Anterior cingulate cortex (tissue), 58 donors: ENCODE measurements around the gene MORN5.

Experiments used
- DNase-seq, 58 donors: peaks; one replicate each; lab custom pipeline; 2025; lab: John Stamatoyannopoulos, UW

MORN5 gene

DNA sequence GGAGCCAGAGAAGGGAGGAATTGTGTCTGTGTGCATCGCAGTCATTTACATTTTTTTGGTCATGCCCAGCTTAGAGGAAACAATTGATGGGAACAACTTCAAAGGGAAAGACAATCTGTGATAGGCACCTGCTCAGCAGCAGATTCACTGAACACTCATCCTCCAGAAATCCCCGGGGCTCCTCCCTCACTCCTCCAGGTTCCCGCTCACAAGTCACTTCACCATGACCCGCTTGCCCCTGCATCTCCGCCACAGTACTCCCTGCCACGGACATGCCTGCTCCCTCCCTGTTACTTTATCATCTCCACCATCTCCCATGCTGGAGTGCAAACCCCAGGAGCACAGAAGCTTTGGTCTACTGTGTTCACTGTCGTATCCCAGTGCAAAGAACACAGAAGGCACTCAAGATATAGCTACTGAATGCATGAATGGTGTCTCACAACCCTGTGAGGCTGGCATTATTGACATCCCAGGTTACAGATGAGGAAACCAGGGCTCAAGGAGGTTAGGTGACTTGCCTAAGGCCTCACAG lies 52.8 kb downstream of the MORN5 start:
- DNase-seq = no peak

DNA sequence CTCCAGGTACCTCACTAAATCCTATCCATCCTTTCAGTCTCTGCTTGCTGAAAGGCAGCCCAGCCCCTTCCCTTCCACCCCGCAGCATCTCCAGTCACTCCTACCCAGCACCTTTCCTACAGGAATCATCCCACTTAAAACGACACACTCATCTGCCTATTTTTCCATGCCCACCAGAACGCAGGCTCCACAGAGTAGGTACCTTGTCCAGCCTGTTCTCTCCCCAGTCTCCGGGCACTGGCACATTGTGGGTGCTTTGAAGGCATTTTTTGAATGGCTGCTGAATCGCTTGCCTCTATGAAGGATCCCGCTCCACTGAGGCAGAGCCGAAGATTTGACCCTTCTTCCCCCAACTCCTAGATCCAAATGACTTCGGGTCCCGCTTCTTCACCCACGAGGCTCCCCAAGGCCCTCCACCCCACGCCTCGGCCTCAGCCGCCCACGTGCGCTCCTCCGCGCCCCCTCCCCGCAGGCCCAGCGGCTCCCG lies 53.4 kb downstream of the MORN5 start:
- DNase-seq = no peak

DNA sequence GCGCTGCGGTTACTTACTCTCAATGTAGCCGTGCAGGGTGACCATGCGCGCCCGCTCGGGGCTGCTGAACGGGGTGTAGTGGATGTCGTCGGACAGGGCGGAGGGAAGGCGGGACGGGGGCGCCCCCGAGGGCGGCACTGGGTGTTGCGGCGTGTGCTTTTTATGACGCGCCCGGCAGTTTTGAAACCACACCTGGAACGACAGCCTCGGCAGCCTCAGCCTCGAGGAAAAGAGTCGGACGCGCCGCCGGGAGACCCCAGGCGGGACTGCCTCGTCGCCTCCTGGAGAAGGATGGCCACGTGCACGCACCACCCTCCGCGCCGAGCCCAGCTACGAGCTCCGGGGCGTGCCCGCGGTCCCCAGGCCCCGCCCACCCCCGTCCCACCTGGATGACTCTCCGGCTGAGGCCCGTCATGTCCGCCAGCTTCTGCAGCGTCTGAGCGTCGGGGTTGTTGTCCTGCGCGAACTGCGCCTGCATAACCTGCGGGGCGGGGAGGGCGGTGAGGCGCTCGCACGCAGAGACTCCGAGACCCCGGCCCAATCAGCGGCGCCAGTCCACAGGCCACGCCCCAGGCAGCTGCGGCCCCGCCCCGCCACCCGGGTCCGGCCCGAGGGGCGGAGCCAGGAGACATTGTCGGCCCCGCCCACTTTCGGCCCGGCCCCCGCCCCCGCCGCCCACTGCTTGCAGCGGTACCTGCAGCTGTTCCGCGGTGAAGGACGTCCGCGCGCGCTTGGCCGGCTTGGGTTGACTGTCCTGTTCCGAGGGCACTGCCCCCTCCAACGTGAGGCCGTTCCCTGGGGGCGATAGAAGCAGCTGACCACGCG lies 54.1 kb downstream of the MORN5 start:
- peak in 2 of 58 donors; percentile 21 to 22 for DNase-seq

DNA sequence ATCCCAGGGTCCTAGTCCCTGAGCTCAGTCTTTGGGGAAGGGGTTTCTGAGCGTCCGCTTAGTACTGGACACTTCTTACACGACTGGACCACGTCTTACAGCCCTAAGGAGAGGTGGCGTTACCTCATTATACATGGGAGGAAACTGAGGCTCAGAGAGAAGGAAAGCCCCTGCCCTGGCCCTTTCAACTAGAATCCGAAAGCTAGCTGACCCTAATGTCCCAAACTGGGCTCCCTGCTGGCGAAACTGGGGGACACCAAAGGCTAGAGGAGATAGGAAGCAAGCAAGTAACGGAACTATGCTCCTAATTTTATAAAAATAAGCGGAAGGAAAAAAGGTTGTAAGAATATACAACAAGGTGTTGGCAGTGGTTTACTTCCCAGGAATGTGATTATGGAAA lies 54.8 kb downstream of the MORN5 start:
- no peak for DNase-seq

DNA sequence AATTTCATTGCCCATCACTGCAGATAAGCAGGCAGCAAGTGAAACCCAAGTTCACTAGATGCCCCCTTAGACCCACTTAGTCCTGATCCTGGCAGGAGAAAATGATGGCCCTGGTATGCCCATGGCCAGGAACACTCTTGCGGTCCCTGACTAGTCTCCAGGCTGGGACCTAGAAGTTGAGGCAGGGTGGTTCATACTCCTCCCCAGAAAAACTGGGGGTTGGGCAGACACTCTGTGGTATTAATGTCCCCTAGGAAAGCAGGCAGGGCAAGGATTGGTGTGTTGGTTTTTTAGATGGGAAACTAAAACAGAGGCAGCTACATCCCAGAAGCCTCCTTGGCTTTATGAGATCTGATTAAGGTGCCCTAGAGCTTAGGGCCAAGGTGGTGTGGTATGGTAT lies 56.0 kb downstream of the MORN5 start:
- no peak for DNase-seq

DNA sequence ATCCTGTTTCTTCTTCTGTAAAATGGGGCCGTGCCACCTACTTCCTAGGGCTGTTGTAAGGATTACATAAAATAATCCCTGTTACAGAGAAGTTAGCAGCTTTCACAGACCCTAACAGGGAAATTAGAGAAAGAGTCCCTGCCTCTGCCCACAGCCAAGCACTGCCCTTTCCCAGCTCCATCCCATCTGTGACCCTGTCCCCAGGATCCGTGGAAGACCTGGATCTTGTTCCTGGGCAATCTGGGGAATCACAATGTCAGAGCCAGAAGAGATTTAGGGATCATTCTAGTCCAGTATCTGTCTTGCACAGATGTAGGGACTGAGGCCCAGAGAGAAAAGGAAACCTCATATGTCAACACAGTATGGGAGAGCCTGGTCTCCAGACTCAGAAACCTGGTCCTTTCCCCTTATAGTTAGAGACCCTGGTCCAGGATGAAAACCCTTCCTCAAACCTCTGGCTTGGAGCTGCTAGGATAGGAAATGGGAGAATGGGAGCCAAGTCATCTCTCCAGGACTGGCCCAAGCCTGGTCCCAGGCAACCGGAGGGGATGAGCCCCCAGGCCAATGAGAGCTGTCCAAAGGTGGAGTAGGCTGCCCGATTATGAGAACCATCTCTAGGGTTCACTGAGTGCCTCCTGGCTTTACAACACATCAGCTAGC lies 56.6 kb downstream of the MORN5 start:
- no peak for DNase-seq

DNA sequence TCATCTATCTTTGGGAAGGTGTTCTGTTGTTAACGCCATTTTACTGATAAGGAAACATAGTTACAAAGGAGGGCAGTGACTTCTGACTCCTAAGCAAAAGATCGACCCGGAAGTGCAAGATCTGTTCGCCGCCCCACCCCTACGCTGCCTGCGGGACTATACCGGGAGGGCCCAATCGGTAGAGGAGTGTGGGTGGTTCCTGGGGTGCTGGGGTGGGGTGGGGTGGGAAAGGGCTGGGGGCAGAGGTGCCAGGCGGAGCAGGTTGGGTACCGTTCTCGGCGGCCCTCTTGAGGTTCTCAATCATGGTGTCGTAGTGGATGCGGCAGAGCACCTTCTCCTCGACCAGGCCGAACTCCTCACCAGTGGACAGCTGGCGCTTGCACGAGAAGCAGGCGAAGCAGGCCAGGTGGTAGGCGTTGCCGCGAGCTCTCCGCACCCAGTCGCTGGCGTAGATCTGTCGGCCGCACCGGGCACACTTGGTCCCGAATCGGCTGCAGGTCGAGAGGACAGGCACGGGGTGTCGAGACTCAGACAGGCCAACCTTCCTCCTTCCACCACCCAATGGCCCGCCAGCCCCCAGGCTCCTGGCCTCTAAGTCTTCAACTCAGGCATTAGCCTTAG lies 57.2 kb downstream of the MORN5 start:
- no peak for DNase-seq

DNA sequence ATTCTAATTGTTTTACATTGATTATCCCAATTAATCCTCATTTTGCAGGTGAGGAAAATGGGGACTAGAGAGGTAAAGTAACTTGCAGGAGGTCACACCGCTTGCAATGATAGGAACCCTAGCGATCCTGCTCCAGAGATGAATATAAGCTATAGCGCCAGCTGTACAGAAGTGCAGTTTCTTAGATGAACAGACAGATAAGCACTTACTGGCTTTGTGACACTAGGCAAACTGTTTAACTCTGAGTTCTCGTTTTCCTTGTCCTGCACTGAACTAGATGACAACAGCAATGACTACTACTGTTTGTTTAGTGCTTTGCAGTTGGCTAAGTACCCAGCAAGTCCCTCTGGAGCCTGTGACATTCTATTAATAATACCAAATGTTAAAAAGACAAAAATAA lies 57.9 kb downstream of the MORN5 start:
- DNase-seq = no peak

DNA sequence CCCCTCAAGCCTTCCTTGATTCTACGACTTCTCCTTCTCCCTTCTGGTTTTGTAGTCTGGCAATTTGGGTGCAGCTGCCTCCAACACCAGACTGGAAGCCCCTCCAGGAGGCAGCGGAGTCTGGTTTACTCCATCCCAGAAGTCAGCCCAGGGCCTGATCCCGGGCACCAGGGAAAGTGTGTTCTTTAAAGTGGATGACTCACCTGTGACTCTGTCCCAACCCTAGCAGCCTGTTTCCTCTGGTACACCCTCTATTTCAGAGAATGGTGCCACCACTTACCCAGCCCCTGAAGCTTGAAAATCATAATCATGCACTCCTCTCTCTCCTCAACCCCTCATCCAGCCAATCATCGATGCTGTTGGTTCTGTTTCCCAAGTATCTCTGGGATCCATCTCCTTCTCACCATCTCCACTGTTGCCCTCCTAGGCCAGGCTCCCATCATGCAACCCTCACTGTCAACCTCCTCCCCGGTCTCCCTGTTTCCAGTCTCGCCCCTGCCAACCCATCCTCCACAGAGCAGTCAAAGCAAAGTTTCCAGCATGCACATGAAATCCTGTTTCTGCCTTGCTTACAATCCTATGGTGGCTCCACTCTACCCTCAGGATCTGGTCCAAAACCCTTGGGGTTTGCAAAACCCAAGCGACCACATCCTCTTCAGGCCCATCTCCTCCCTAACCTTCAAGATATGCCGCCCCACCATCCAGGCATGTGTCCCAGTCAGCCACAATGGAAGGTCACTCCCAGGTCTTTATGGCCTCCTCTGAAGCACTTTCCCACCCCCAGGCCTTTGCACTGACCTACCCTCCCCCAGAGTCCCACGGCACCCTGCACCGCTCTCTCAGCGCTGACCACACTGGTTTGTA lies 58.6 kb downstream of the MORN5 start:
- no peak for DNase-seq

DNA sequence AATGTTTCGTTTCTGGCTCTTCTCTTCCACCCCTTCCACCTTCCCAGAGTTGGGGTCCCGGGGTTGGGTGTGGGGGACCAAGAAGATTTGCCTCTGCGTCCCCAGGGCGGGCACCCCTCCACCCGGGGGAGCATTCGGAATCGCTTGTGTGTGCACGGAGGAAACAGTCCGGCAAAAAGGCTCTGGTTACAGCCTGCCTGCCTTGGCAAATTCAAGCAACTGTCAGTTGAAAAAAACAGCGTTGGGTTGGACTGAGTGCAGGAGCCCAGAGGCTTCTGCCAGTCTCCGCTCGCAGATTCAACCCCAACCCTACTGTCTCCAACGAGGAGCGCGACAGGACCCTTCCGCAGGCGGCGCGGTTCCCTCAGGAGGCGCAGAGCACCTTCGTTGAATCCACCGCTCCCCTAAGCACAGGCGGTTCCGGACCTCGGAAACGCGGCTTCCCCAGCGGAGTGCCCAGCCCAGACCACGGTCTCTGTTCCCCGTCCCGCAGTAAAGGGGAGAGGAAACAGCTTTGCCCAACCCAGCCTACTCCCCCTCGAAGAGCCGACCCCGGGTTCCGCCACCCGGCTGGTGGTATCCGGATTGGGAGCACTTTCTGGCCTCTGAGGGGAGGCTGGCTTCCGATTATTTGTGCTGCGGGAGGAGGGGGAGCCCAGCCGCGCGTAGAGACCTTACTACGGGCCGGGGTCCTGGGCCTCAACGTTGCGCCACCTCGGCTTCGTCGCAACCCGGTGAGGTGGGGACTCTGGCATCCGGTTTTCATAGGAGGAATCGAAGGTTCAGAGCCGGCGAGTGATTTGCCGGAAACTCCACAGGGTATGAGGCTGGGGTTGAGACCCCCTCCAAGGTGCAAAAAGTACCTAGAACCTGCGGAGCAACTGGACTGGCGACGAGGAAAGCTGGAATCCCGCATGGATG lies 59.5 kb downstream of the MORN5 start:
- DNase-seq = no peak

DNA sequence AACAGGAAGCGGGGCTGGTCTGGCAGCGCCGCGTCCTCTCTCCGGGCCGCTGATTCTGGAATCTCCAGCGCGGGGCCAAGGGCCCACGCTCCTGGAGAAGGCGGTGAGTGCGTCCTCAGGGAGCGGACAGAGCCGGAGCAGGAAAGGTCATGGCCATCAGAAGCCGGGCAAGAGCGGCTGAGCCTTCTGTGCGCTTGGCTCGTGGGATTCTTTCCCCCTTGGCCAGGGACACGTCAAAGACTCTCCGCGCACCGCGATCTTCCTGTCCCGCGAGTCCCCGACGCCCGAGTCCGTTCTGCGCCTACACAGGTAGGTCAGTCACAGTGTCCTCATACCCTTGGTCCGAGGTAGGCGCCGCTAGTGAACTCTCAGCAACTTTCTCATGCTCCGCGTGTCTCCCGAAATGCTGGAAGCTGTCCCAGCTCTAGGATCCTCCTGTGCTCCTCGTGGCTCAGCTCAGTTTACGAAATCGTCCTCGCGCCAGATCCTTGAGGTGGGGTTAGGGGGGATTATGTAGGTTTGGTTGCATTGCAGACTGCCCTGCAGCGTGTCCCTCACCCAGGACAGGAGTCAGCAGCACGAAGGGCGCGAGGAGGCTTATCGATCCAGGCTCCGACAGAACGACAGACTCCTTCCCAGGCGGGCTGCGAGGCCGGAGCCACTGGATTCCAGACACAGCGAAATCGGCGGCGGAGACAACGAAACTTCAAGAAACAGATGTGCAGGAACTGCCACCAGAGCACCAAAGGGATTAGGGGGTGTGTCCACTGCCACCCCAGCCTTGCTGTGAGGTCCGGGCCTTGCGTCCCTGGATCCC lies 60.4 kb downstream of the MORN5 start:
- DNase-seq = no peak

DNA sequence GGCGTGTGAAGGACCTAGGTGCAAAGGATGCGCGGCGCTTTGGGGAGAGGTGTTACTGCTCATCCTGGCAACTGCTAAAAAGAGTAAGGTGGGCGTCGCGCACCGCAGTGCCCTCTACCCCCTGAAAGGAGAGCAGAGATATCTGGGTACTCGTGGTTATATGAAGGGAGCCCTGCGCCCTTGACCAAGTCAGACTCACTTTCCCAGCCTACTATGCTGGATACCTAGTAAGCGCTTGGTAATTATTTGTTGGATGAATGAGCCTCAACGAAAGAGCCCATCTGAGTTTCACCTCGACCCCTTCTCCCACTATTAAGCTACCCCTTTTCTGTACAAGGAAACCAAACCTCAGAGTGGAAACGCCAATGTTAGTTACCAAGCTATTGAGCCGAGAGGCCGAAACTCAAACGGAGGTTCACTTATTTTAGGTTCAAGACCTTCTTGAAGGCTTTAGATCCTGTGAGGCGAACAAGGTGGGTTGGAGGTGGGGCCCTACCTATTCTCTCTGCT lies 61.0 kb downstream of the MORN5 start:
- no peak for DNase-seq

DNA sequence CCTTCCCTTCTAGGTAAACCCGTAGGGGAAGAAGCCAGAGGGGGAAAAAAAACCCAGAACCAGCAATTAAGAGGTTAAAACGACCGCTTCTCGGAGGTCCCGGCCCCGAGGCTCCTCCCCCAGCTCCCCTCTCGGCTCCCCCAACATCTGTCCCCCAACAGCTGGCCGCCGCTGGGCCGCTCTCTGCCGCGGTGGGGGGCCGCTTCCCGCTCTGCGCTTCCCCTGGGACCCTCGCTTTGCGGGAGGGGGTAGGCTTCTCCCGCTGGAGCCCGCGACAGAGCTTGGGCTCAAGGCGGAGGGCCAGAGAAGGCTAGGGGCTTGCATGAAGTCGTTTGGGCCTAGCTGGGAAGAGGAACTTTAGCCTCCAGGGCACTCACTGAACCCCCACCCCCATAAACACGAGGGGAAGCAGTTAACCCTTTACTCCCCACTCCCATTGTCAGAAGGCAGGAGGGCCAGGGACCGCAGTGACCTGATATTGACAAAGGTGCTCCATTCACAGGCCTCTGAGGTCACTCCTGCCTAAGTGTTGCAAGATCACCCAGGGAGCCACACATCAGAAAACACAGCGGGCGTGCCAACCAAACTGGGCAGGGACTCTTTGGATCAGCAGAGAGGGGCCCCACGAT lies 61.6 kb downstream of the MORN5 start:
- DNase-seq = no peak

DNA sequence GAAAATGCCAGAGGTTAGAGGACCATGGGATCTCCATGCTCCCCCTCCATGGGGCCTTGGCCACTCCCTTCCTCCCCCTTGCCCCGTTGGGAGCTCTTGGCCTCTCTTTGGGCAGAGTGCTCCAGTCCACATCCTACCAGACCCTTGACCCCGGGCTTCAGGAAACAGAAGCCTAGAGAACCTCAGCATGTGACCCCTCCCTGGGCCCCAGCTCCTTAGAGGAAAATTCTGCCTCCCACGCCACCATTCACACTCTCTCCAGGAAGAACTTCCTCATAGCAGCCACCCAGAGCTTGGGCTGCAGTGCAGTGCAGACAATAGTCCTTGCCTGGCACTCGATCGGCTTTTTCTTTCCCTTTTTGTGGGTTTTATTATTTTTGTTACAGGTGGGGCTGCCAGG lies 63.1 kb downstream of the MORN5 start:
- no peak for DNase-seq

DNA sequence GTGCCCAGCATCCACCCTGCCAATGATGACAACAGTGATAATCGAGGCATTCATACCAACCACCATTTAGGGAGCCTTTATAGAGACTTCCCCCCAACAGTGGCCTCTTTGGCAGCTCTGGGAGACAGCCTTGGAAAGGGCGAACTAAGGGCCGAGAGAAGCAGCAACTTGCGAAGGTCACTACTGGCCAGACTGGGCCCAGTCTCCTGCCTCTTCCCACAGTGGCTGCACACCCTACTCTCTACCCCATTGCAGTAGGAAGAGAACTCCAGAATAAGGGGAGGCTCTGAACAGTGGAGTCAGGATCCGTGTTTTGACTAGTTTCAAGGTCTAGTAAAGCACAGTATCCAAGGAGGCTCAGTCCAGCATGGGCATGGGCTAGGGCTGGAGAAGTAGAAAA lies 63.7 kb downstream of the MORN5 start:
- DNase-seq = no peak

DNA sequence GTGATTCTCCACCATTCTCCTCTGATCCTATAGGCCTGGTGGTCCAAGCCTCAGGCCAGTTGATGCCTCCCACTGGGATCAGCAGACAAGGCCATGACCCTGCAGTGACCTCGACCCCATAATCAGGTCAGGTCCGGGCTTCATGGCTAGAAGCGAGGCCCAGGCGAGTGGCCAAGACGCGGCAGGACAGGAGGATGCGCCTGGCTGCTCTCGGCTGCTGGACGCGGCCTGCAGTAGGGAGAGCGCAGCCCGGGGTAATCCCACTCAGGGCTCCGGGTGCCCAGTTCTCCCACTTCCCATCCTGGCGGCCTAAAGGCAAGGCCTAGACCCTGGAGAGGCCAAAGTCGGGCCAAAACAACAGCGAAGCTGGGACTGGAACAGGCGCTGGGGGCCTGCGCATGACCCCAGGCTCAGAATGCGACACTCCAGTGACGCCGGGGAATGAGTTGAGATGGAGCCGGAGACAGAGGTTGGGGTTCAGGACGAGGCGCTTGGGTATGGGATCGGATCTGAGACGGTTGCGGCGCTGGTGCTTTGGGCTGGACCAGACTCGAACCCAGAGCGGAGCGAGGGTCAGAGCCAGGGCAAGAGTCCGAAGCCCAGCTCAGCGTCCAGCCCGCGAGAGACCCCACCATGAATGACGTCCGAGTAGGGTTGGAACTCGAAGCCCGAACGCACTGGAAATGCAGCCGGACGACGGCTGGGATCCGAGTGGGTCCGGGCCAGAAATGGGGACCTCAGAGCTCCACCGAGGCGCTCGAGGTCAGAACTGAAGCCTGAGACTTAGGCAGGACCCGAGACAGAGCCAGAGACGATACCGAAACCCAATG lies 65.8 kb downstream of the MORN5 start:
- no peak for DNase-seq
